SK-N-SH treated with all-trans-retinoic acid at 6 μM for 48 hours (cell line): ENCODE measurements around the gene KCNAB3.

Source experiments
- ATAC-seq: fragments of 200-7000 bp; cut with Tn5 transposase; 3 replicates; pipeline ENCODE4 v1.9.1; 2020; ENCODE audit warnings: mild to moderate bottlenecking, moderate library complexity
- BACH2 ChIP-seq: fragments of 250-450 bp; sonication (Bioruptor Pico); IDR thresholded peaks from 2 replicates; pipeline ENCODE4 v1.9.0; 2021; ENCODE audit warnings: mild to moderate bottlenecking, borderline replicate concordance
- CREB5 ChIP-seq: fragments of 250-450 bp; sonication (Bioruptor Pico); IDR thresholded peaks from 2 replicates; pipeline ENCODE4 v1.5.1; 2020; ENCODE audit warnings: low read depth, mild to moderate bottlenecking, moderate library complexity
- CSDC2 ChIP-seq: fragments of 250-450 bp; sonication (Bioruptor Pico); IDR thresholded peaks from 2 replicates; pipeline ENCODE4 v1.5.0; 2020; ENCODE audit warnings: mild to moderate bottlenecking, moderate library complexity
- CSRNP3 ChIP-seq: fragments of 250-450 bp; sonication (Bioruptor Pico); IDR thresholded peaks from 2 replicates; pipeline ENCODE4 v1.5.1; 2021; ENCODE audit warnings: mild to moderate bottlenecking, moderate library complexity
- ESRRG ChIP-seq: fragments of 250-450 bp; sonication (Bioruptor Pico); IDR thresholded peaks from 2 replicates; pipeline ENCODE4 v1.6.1; 2021; ENCODE audit warnings: mild to moderate bottlenecking
- GLIS3 ChIP-seq: fragments of 250-450 bp; sonication (Bioruptor Pico); IDR thresholded peaks from 2 replicates; pipeline ENCODE4 v1.5.0; 2020; ENCODE audit warnings: mild to moderate bottlenecking, moderate library complexity
- ISL1 ChIP-seq: fragments of 250-450 bp; sonication (Bioruptor Pico); IDR thresholded peaks from 2 replicates; pipeline ENCODE4 v2.1.2; 2022; ENCODE audit warnings: mild to moderate bottlenecking, moderate library complexity
- PATZ1 ChIP-seq: fragments of 250-450 bp; sonication (Bioruptor Pico); IDR thresholded peaks from 2 replicates; pipeline ENCODE4 v1.8.0; 2020; ENCODE audit warnings: mild to moderate bottlenecking, moderate library complexity, borderline replicate concordance
- PPARA ChIP-seq: fragments of 250-450 bp; sonication (Bioruptor Pico); IDR thresholded peaks from 2 replicates; pipeline ENCODE4 v1.5.0; 2020; ENCODE audit warnings: mild to moderate bottlenecking, borderline replicate concordance
- RARB ChIP-seq: fragments of 250-450 bp; sonication (Bioruptor Pico); IDR thresholded peaks from 2 replicates; pipeline ENCODE4 v1.8.0; 2021; ENCODE audit warnings: mild to moderate bottlenecking, moderate library complexity
- SNAI2 ChIP-seq: fragments of 250-450 bp; sonication (Bioruptor Pico); IDR thresholded peaks from 2 replicates; pipeline ENCODE4 v1.5.0; 2020; ENCODE audit warnings: mild to moderate bottlenecking, moderate library complexity
- TCF4 ChIP-seq: fragments of 250-450 bp; sonication (Bioruptor Pico); IDR thresholded peaks from 2 replicates; pipeline ENCODE4 v1.8.0; 2021; ENCODE audit warnings: mild to moderate bottlenecking, moderate library complexity, borderline replicate concordance
- TOX ChIP-seq: fragments of 250-450 bp; sonication (Bioruptor Pico); IDR thresholded peaks from 2 replicates; pipeline ENCODE4 v1.8.0; 2021; ENCODE audit warnings: mild to moderate bottlenecking, moderate library complexity, borderline replicate concordance
- ZC3H10 ChIP-seq: fragments of 250-450 bp; sonication (Bioruptor Pico); IDR thresholded peaks from 2 replicates; pipeline ENCODE4 v1.5.1; 2021; ENCODE audit warnings: mild to moderate bottlenecking, moderate library complexity
- ZFP3 ChIP-seq: fragments of 250-450 bp; sonication (Bioruptor Pico); IDR thresholded peaks from 2 replicates; pipeline ENCODE4 v1.5.0; 2020; ENCODE audit warnings: mild to moderate bottlenecking, moderate library complexity
- ZFP30 ChIP-seq: fragments of 450-650 bp; formaldehyde crosslinking; IDR thresholded peaks from 2 replicates; pipeline ENCODE4 v1.5.0; 2022; ENCODE audit warnings: mild to moderate bottlenecking, moderate library complexity
- ZNF565 ChIP-seq: fragments of 450-650 bp; formaldehyde crosslinking; conservative IDR thresholded peaks from 2 replicates; pipeline ENCODE4 v1.5.0; 2020; ENCODE audit warnings: low read depth, mild to moderate bottlenecking, moderate library complexity
- ZNF70 ChIP-seq: fragments of 450-650 bp; formaldehyde crosslinking; IDR thresholded peaks from 2 replicates; pipeline ENCODE4 v1.5.0; 2020; ENCODE audit warnings: mild to moderate bottlenecking, moderate library complexity
- TF ChIP-seq, protein P1 (sequence below): fragments of 250-450 bp; sonication (Bioruptor Pico); IDR thresholded peaks from 2 replicates; pipeline ENCODE4 v1.5.0; 2020; ENCODE audit warnings: mild to moderate bottlenecking, moderate library complexity

KCNAB3 gene

DNA sequence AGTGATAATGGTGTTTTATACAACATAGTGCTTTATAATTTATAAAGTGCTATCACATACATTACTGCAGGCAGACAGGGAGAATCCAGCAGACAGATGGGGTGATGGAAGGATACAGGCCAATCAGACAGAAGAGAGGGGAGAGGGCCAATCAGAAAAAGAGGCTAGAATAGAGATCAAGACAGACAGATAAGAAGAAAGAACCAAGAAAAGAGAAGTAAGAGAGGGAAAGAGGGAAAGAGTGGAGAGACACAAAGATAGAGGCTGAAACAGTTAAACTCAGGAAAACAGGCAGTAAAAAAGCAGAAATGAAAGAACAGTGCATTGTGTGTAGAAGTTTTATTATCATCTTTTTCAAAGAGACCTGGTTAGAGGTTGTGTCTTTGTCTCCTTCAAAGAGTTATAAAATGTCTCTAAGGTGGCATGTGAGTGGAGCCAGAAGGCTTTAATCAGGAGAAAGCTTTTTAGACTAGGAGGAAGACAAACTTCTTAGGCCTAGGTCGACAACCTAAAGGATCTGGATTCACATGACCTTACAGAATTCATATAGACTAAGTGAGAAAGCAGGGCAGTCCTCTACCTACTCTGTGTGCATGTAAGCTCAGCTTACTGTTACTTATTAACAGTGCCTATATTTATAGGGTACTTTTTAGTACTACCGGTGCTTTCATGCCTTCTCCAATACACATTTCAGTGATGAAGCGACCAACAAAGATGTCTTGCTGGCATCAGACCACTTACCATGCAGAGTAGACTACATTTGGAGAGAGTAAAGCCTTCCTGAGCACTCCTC is 49.4 kb downstream of the KCNAB3 start (continued):
- no peak for TF ChIP-seq ISL1
- TF ChIP-seq SNAI2: no peak
- no peak for TF ChIP-seq GLIS3 (CRISPR knock-in tag)
- no peak for TF ChIP-seq CREB5 (CRISPR knock-in tag)
- no peak for TF ChIP-seq TCF4 (CRISPR knock-in tag)
- no peak for TF ChIP-seq TOX (CRISPR knock-in tag)
- TF ChIP-seq CSRNP3 (CRISPR knock-in tag): no peak

GRCh38 chr17:7878234-7878633 is 51.4 kb downstream of the KCNAB3 start:
- no peak for ATAC-seq

GRCh38 chr17:7875804-7876370 is 53.8 kb downstream of the KCNAB3 start:
- ATAC-seq: no peak
- TF ChIP-seq BACH2 (CRISPR knock-in tag) (no peak), ZFP3 (CRISPR knock-in tag) (no peak), RARB (CRISPR knock-in tag) (no peak), ISL1 (no peak), GLIS3 (CRISPR knock-in tag) (no peak), ESRRG (CRISPR knock-in tag) (no peak), PATZ1 (CRISPR knock-in tag) (no peak)

More at GRCh38 chr17:7878234-7878633, 51.4 kb downstream of the KCNAB3 start:
- TF ChIP-seq PPARA (CRISPR knock-in tag): no peak
- TF ChIP-seq CSDC2: no peak
- TF ChIP-seq SNAI2: no peak
- TF ChIP-seq RARB (CRISPR knock-in tag): no peak
- no peak for TF ChIP-seq ZFP30 (CRISPR knock-in tag)
- TF ChIP-seq CSRNP3 (CRISPR knock-in tag): no peak
- TF ChIP-seq, protein P1, sequence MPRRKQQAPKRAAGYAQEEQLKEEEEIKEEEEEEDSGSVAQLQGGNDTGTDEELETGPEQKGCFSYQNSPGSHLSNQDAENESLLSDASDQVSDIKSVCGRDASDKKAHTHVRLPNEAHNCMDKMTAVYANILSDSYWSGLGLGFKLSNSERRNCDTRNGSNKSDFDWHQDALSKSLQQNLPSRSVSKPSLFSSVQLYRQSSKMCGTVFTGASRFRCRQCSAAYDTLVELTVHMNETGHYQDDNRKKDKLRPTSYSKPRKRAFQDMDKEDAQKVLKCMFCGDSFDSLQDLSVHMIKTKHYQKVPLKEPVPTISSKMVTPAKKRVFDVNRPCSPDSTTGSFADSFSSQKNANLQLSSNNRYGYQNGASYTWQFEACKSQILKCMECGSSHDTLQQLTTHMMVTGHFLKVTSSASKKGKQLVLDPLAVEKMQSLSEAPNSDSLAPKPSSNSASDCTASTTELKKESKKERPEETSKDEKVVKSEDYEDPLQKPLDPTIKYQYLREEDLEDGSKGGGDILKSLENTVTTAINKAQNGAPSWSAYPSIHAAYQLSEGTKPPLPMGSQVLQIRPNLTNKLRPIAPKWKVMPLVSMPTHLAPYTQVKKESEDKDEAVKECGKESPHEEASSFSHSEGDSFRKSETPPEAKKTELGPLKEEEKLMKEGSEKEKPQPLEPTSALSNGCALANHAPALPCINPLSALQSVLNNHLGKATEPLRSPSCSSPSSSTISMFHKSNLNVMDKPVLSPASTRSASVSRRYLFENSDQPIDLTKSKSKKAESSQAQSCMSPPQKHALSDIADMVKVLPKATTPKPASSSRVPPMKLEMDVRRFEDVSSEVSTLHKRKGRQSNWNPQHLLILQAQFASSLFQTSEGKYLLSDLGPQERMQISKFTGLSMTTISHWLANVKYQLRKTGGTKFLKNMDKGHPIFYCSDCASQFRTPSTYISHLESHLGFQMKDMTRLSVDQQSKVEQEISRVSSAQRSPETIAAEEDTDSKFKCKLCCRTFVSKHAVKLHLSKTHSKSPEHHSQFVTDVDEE: no peak
- TF ChIP-seq ZC3H10: no peak
- TF ChIP-seq GLIS3 (CRISPR knock-in tag): no peak
- TF ChIP-seq TOX (CRISPR knock-in tag): no peak
- TF ChIP-seq ESRRG (CRISPR knock-in tag): no peak
- no peak for TF ChIP-seq TCF4 (CRISPR knock-in tag)
- TF ChIP-seq ZNF70 (CRISPR knock-in tag): no peak
- TF ChIP-seq ZNF565 (CRISPR knock-in tag): no peak
